GM12875 (cell line): ENCODE data around the gene C22orf39.

ENCODE experiments used
- H3K4me3 ChIP-seq: one replicate; pipeline ENCODE4 v1.5.1; 2011; ENCODE audit warnings: low read depth, low read length, control low read depth
- TF ChIP-seq, protein P1 (sequence below): IDR thresholded peaks from 2 replicates; pipeline ENCODE4 v1.5.1; 2011; ENCODE audit warnings: low read depth, mild to moderate bottlenecking, control low read depth, inconsistent platforms, low read length, moderate library complexity, borderline replicate concordance; ENCODE audit not compliant: insufficient read depth

Gene C22orf39

GRCh38 chr22:19461506-19461905 is 14.0 kb upstream of the C22orf39 start:
- TF ChIP-seq, protein P1, sequence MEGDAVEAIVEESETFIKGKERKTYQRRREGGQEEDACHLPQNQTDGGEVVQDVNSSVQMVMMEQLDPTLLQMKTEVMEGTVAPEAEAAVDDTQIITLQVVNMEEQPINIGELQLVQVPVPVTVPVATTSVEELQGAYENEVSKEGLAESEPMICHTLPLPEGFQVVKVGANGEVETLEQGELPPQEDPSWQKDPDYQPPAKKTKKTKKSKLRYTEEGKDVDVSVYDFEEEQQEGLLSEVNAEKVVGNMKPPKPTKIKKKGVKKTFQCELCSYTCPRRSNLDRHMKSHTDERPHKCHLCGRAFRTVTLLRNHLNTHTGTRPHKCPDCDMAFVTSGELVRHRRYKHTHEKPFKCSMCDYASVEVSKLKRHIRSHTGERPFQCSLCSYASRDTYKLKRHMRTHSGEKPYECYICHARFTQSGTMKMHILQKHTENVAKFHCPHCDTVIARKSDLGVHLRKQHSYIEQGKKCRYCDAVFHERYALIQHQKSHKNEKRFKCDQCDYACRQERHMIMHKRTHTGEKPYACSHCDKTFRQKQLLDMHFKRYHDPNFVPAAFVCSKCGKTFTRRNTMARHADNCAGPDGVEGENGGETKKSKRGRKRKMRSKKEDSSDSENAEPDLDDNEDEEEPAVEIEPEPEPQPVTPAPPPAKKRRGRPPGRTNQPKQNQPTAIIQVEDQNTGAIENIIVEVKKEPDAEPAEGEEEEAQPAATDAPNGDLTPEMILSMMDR: no peak
- H3K4me3 ChIP-seq: no peak overlapping the region

DNA sequence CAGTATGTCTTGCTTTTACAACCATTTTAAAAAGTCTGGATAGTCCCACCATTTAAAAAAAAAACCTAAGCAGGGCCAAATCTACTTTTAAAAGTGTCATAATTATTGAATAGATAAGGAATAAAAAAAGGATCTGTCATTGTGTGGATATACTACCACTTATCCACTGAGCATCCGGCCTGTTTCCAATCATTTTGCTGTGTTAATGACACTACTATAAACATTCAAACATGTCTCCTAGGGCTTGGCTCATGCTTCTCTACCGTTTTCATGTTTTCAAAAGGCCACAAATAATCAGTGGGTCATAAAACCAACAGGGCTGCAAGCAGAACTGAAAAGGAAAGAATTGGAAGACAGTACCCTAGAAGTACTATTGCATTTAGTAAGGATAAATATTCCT is 12.5 kb upstream of the C22orf39 start:
- H3K4me3 ChIP-seq: no peak overlapping the region
- TF ChIP-seq, protein P1: no peak

- H3K4me3 ChIP-seq: no peak overlapping the region
- TF ChIP-seq, protein P1: no peak
Measured at GRCh38 chr22:19457828-19458428, 10.4 kb upstream of the C22orf39 start.

GRCh38 chr22:19456541-19456940 is 9.0 kb upstream of the C22orf39 start:
- H3K4me3 ChIP-seq: no peak overlapping the region
- TF ChIP-seq, protein P1: no peak

DNA sequence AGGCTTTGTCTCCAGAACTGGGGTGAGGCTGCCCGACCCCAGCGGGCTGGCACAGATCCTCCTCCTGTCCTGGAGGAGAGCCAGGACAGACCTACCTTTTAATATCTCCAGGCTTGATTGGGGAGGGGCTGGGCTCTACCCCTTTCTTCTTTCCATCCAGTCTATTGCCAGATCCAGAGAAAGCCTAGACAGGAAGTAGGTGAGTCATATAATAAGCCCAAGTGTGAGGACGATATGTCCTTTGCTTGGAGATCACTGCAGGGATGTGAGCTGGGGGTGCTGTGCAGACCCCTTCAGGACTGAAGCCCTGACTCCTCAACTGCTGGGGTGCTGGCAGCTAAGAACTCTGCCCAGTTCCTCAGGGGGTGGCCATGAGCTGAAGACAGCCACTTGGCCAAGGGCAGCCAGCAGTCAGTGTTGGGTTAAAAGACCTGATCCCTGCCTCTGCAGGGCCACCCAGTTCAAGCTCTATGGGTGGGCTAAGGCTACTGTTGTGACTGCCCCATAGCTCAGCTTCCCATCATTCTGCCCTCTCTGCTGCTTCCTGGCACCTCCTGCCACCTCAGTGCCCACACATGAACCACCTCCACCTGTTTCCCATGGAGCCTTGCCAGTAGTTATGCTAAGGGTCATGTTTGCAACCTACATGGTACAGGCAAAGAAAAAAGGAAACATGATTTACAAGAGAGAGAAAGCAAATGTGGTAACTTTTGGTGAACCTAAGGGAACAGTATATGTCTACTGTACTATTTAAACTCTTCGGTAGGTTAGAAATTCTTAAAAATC is 8.3 kb upstream of the C22orf39 start:
- TF ChIP-seq, protein P1: no peak
- H3K4me3 ChIP-seq: no peak overlapping the region

DNA sequence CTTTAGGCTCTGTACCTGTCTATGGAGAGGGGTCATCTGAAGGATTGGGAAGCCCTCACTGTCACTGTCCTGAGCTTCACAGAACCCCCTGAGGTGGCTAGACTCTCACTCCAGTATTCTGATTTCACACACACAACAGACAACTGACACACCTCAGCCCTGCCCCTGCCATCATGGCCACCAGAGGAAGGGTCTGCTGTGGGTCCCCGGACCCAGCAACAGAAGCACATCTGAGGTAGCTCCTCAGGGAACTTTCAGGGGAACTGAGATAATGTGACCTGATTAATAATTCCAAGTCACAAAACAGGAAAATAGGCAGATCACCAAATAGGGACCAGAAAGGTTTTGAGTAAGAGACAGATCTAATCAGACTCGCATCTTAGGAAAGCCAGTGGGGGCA is 7.5 kb upstream of the C22orf39 start:
- TF ChIP-seq, protein P1: no peak
- H3K4me3 ChIP-seq: no peak overlapping the region

DNA sequence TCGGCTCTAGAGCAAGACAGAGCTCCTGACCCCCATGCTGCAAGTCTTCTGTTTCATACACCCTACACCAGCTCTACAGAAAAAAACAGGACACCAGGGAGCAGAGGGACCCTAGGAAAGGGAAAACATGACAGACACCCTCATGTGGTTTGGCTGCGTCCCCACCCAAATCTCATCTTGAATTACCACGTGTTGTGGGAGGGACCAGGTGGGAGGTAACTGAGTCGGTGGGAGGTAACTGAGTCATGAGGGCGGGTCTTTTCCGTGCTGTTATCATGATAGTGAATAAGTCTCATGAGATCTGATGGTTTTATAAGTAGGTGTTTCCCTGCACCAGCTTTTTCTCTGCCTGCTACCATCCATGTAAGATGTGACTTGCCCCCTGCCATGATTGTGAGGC is 6.6 kb upstream of the C22orf39 start:
- no peak overlapping the region for H3K4me3 ChIP-seq

More for the DNA sequence above, 6.6 kb upstream of the C22orf39 start:
- TF ChIP-seq, protein P1: no peak
